Sigmoid colon (tissue), 3 donors: Measurements from ENCODE around the gene PLA2G6.

Source experiments
- POLR2A ChIP-seq, 2 donors: fragments of 450-650 bp; IDR thresholded peaks; one replicate each; pipeline ENCODE4 v1.6.1; 2016; ENCODE audit warnings: antibody characterized with exemption in 2 of 2, mild to moderate bottlenecking in 2 of 2, moderate library complexity in 2 of 2
- TF ChIP-seq, protein P1 (sequence below), 4 experiments: fragments of 450-650 bp in 3 of 4; fragments of 200-600 bp in 1 of 4; IDR thresholded peaks; one replicate each; pipeline ENCODE4 v1.5.1; 2016 to 2019; ENCODE audit warnings: antibody characterized with exemption in 4 of 4, mild to moderate bottlenecking in 3 of 4, moderate library complexity in 2 of 4

DNA sequence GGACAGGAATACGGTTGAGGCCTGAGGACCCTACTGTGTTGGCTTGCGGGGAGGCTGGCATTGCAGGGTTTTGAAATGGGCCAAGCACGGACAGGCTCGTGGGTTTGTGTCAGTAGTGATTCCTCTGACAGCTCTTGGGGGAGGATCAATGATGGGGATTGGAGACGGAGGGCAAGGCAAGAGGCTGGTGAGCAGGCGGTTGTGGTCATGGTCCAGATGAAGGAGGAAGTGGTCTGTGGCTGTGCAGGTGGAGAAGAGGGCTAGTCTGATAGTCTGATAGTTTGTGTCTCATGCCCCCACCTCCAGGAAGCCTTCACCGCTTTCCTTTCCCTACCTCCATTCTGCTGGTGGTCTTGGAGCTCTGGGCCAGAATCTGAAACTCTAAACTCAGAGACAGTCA, 23.2 kb upstream of the PLA2G6 start:
- TF ChIP-seq, protein P1, sequence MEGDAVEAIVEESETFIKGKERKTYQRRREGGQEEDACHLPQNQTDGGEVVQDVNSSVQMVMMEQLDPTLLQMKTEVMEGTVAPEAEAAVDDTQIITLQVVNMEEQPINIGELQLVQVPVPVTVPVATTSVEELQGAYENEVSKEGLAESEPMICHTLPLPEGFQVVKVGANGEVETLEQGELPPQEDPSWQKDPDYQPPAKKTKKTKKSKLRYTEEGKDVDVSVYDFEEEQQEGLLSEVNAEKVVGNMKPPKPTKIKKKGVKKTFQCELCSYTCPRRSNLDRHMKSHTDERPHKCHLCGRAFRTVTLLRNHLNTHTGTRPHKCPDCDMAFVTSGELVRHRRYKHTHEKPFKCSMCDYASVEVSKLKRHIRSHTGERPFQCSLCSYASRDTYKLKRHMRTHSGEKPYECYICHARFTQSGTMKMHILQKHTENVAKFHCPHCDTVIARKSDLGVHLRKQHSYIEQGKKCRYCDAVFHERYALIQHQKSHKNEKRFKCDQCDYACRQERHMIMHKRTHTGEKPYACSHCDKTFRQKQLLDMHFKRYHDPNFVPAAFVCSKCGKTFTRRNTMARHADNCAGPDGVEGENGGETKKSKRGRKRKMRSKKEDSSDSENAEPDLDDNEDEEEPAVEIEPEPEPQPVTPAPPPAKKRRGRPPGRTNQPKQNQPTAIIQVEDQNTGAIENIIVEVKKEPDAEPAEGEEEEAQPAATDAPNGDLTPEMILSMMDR (IDR thresholded peaks at IDR 0.05), result no peak
- no peak for TF ChIP-seq POLR2A (IDR thresholded peaks at IDR 0.05)
